Tibial nerve (tissue), 3 donors: Measurements from ENCODE around the gene SRGAP2B.
"Not testable (repeated sequence)": the region's sequence is repeated elsewhere in the genome, so short reads cannot be mapped to it uniquely, and the experiment has no call there.

ENCODE experiments used
- POLR2A ChIP-seq, 2 donors: fragments of 450-650 bp; IDR thresholded peaks; one replicate each; pipeline ENCODE4 v1.6.1; 2017; ENCODE audit warnings: antibody characterized with exemption in 2 of 2, mild to moderate bottlenecking in 2 of 2, moderate library complexity in 2 of 2
- TF ChIP-seq, protein P1 (sequence below), 5 experiments: fragments of 200-600 bp in 3 of 5; fragments of 450-650 bp in 2 of 5; sonication (generic) in 3 of 5; IDR thresholded peaks; one replicate each; pipeline ENCODE4 v1.5.1; 2016 to 2019; ENCODE audit warnings: antibody characterized with exemption in 5 of 5, mild to moderate bottlenecking in 3 of 5, moderate library complexity in 2 of 5

DNA sequence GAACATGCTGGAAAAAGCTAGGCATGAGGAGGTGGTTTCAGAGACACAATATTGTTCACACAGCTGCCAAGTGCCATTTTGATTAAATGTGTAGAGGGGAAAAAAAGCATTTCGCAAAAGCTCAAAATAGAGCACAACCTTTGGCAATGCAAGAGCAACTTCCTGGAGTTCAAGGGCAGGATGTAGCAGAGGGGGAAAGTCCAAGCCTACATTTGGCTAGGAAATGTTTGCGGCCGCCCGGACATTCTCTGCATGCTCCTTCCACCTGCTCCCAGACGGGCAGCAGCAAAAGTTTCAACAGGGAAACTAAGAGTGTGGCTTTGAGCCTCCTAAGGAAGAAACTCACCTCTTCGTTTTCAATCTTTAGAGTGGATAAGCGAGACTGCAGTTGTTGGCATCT is 202.1 kb downstream of the SRGAP2B start:
- TF ChIP-seq, protein P1, sequence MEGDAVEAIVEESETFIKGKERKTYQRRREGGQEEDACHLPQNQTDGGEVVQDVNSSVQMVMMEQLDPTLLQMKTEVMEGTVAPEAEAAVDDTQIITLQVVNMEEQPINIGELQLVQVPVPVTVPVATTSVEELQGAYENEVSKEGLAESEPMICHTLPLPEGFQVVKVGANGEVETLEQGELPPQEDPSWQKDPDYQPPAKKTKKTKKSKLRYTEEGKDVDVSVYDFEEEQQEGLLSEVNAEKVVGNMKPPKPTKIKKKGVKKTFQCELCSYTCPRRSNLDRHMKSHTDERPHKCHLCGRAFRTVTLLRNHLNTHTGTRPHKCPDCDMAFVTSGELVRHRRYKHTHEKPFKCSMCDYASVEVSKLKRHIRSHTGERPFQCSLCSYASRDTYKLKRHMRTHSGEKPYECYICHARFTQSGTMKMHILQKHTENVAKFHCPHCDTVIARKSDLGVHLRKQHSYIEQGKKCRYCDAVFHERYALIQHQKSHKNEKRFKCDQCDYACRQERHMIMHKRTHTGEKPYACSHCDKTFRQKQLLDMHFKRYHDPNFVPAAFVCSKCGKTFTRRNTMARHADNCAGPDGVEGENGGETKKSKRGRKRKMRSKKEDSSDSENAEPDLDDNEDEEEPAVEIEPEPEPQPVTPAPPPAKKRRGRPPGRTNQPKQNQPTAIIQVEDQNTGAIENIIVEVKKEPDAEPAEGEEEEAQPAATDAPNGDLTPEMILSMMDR (IDR thresholded peaks at IDR 0.05) = not testable (repeated sequence)
- not testable (repeated sequence) for TF ChIP-seq POLR2A (IDR thresholded peaks at IDR 0.05)
